HepG2 (cell line): ENCODE data around the gene PEX11A. TPM values are rescaled to one million over a fixed set of nuclear protein-coding genes. Genes with fewer than 3 reads are reported as not detected.

ENCODE experiments used
- ATAC-seq: fragments of 200-7000 bp; cut with Tn5 transposase; 3 replicates; pipeline ENCODE4 v1.9.1; 2020; ENCODE audit warnings: mild to moderate bottlenecking, moderate library complexity
- BruUV-seq: library from RNA; stranded (reverse); fragments of 400-500 nt; replicated peaks from 2 replicates; lab custom pipeline; 2021; lab: Mats Ljungman, UMichigan
- CTCF ChIA-PET: fragments of 300-600 bp; formaldehyde crosslinking; extraction: SDS; loops from one replicate; lab custom pipeline; 2021; ENCODE audit warnings: low total read pairs, inconsistent platforms, low intra/inter-chr PET ratio; lab: Yijun Ruan, JAX
- POLR2A ChIA-PET: fragments of 350-600 bp; sonication (Branson Sonifier 250); formaldehyde crosslinking; loops from one replicate; lab custom pipeline; 2020; ENCODE audit warnings: antibody characterized with exemption, inconsistent platforms; lab: Yijun Ruan, JAX
- DNase-seq: peaks from one replicate; pipeline ENCODE4 v3.0.0-alpha.2; 2015; ENCODE audit warnings: low spot score
- FAIRE-seq: peaks from 3 replicates; lab custom pipeline; 2011; peaks lifted over from hg19 to GRCh38; lab: Jason Lieb, UNC
- H2AFZ ChIP-seq: one replicate; pipeline ENCODE4 v1.6.1; 2011; ENCODE audit warnings: low read length, inconsistent platforms
- H3K27ac ChIP-seq: fragments of 300-600 bp; 3 replicates; pipeline ENCODE4 v1.8.0; 2011; ENCODE audit warnings: mixed run types, mild to moderate bottlenecking, mixed read lengths, low read length, inconsistent platforms; ENCODE audit not compliant: insufficient read depth; ENCODE audit errors: extremely low read length
- H3K27me3 ChIP-seq, 2 experiments: fragments of 200-600 bp in 1 of 2; 2 replicates in 1 of 2; 3 replicates in 1 of 2; pipeline versions ENCODE4 v1.6.0 to v1.8.0; 2011; ENCODE audit warnings: low read length in 2 of 2, mild to moderate bottlenecking in 2 of 2, moderate library complexity in 2 of 2, inconsistent platforms in 1 of 2; ENCODE audit not compliant: insufficient read depth in 2 of 2, control insufficient read depth in 1 of 2
- H3K36me3 ChIP-seq, 2 experiments: fragments of 200-600 bp in 1 of 2; replicated peaks in 1 of 2; 2 replicates in 1 of 2; 3 replicates in 1 of 2; pipeline versions ENCODE4 v1.5.1 to v1.8.0; 2011; ENCODE audit warnings: low read length in 2 of 2, inconsistent platforms in 1 of 2; ENCODE audit not compliant: insufficient read depth in 2 of 2, control insufficient read depth in 1 of 2
- H3K4me1 ChIP-seq: 2 replicates; pipeline ENCODE4 v1.5.1; 2012; ENCODE audit warnings: low read length, inconsistent platforms; ENCODE audit not compliant: insufficient read depth
- H3K4me2 ChIP-seq: 2 replicates; pipeline ENCODE4 v1.6.0; 2011; ENCODE audit warnings: low read depth, low read length, inconsistent platforms
- H3K4me3 ChIP-seq, 3 experiments: fragments of 200-600 bp in 1 of 3; sonication (generic), shearing (Covaris generic) in 1 of 3; replicated peaks in 1 of 3; 2 replicates each; pipeline ENCODE4 v1.5.1; 2011 to 2016; ENCODE audit warnings: low read length in 3 of 3, inconsistent platforms in 2 of 3, low read depth in 2 of 3, mild to moderate bottlenecking in 2 of 3, control low read depth in 1 of 3, mixed read lengths in 1 of 3; ENCODE audit not compliant: insufficient read depth in 1 of 3
- H3K79me2 ChIP-seq: one replicate; pipeline ENCODE4 v1.6.1; 2011; ENCODE audit warnings: low read length, inconsistent platforms; ENCODE audit not compliant: insufficient read depth
- H3K9ac ChIP-seq: 2 replicates; pipeline ENCODE4 v1.6.0; 2011; ENCODE audit warnings: mild to moderate bottlenecking, low read depth, low read length, inconsistent platforms; ENCODE audit not compliant: insufficient read depth
- H3K9me3 ChIP-seq: 2 replicates; pipeline ENCODE4 v1.5.1; 2012; ENCODE audit warnings: mild to moderate bottlenecking, low read length
- H4K20me1 ChIP-seq: 2 replicates; pipeline ENCODE4 v1.6.0; 2011; ENCODE audit warnings: inconsistent platforms, mild to moderate bottlenecking, low read length, moderate library complexity; ENCODE audit not compliant: insufficient read depth
- AKAP8 ChIP-seq: sonication (generic); formaldehyde crosslinking; IDR thresholded peaks from 2 replicates; pipeline ENCODE4 v1.5.1; 2020; ENCODE audit warnings: mild to moderate bottlenecking, missing genetic modification reagents
- CHD4 ChIP-seq: fragments of 200-600 bp; sonication (generic); IDR thresholded peaks from 2 replicates; pipeline ENCODE4 v1.7.0; 2017; ENCODE audit warnings: mild to moderate bottlenecking, low read length, borderline replicate concordance
- FOSL1 ChIP-seq: sonication (generic); formaldehyde crosslinking; IDR thresholded peaks from 2 replicates; pipeline ENCODE4 v1.9.0; 2021; ENCODE audit warnings: missing genetic modification reagents, borderline replicate concordance
- GABPB1 ChIP-seq: IDR thresholded peaks from 2 replicates; pipeline ENCODE4 v1.6.1; 2016; ENCODE audit warnings: mild to moderate bottlenecking, missing genetic modification reagents, moderate library complexity, missing compliant biosample characterization
- MBNL3 ChIP-seq: fragments of 250-450 bp; sonication (Bioruptor Pico); conservative IDR thresholded peaks from 2 replicates; pipeline ENCODE4 v1.8.0; 2022; ENCODE audit warnings: mild to moderate bottlenecking, inconsistent platforms
- PHF20 ChIP-seq: sonication (generic); formaldehyde crosslinking; IDR thresholded peaks from 2 replicates; pipeline ENCODE4 v1.5.0; 2020; ENCODE audit warnings: mild to moderate bottlenecking, missing genetic modification reagents
- SP4 ChIP-seq: sonication (generic); formaldehyde crosslinking; IDR thresholded peaks from 2 replicates; pipeline ENCODE4 v1.8.1; 2023; ENCODE audit warnings: mild to moderate bottlenecking, missing genetic modification reagents
- TBL1XR1 ChIP-seq: fragments of 150-350 bp; IDR thresholded peaks from 2 replicates; pipeline ENCODE4 v1.6.1; 2014; ENCODE audit warnings: borderline replicate concordance, low read length; ENCODE audit not compliant: partially characterized antibody
- TP53 ChIP-seq: sonication (generic); formaldehyde crosslinking; conservative IDR thresholded peaks from 2 replicates; pipeline ENCODE4 v1.4.0; 2020; ENCODE audit warnings: missing genetic modification reagents
- ZNF234 ChIP-seq: sonication (generic); formaldehyde crosslinking; conservative IDR thresholded peaks from 2 replicates; pipeline ENCODE4 v1.5.1; 2020; ENCODE audit warnings: mild to moderate bottlenecking, missing genetic modification reagents
- ZNF382 ChIP-seq: sonication (generic); formaldehyde crosslinking; IDR thresholded peaks from 2 replicates; pipeline ENCODE4 v1.5.0; 2020; ENCODE audit warnings: missing genetic modification reagents, mild to moderate bottlenecking, borderline replicate concordance
- ZNF550 ChIP-seq: sonication (generic); formaldehyde crosslinking; IDR thresholded peaks from 2 replicates; pipeline ENCODE4 v1.4.0; 2020; ENCODE audit warnings: mild to moderate bottlenecking, missing genetic modification reagents, borderline replicate concordance
- ZNF577 ChIP-seq: sonication (generic); formaldehyde crosslinking; IDR thresholded peaks from 2 replicates; pipeline ENCODE4 v1.4.0; 2020; ENCODE audit warnings: mild to moderate bottlenecking, low read depth, missing genetic modification reagents, borderline replicate concordance
- WGBS: methylation state at CpG from one replicate; pipeline ENCODE4 v1.1.6; 2017; ENCODE audit warnings: low lambda C conversion rate; 5-methylcytosine and 5-hydroxymethylcytosine counted together
- in situ Hi-C: cut with HindIII; loops from 2 replicates; pipeline ENCODE4 v1.10.0; 2017; ENCODE audit warnings: low pct_unique_long_range_greater_than_20kb; ENCODE audit not compliant: extremely low pct_ligation_motif_present
- intact Hi-C: fragments of 100-400 bp; cut with micrococcal nuclease; formaldehyde crosslinking; loops from one replicate; pipeline ENCODE4 v1.10.0; 2022; ENCODE audit not compliant: unreplicated experiment
- polyA plus RNA-seq, 8 experiments: library from polyadenylated mRNA; depleted of rRNA in 3 of 8; stranded (reverse) in 7 of 8; unstranded in 1 of 8; fragments of >200 nt; fragmentation: Illumina TruSeq in 4 of 8; extraction: Trizol in 4 of 8; gene quantifications; 2 replicates each; pipeline versions ENCODE4 v1.2.1 to v1.2.3, GENCODE V29; 2011 to 2016; ENCODE audit warnings: low read depth in 4 of 8, missing spikeins in 1 of 8, mixed read lengths in 1 of 8; ENCODE audit not compliant: insufficient read depth in 1 of 8
- total RNA-seq, 5 experiments: library from RNA; depleted of rRNA; stranded (reverse); fragments of >200 nt; fragmentation: Illumina TruSeq; extraction: Trizol; gene quantifications; 2 replicates each; pipeline ENCODE4 v1.2.3, GENCODE V29; 2016; ENCODE audit warnings: low read depth in 1 of 5
- TF ChIP-seq, protein P1 (sequence below): sonication (generic); formaldehyde crosslinking; IDR thresholded peaks from 2 replicates; pipeline ENCODE4 v1.8.0; 2022; ENCODE audit warnings: mild to moderate bottlenecking, missing genetic modification reagents; ENCODE audit not compliant: insufficient replicate concordance
- TF ChIP-seq, protein P2 (sequence below): sonication (generic); formaldehyde crosslinking; IDR thresholded peaks from 2 replicates; pipeline ENCODE4 v1.5.1; 2020; ENCODE audit warnings: missing genetic modification reagents, mild to moderate bottlenecking, borderline replicate concordance
- TF ChIP-seq, protein P3 (sequence below): IDR thresholded peaks from 2 replicates; pipeline ENCODE4 v1.6.1; 2012; ENCODE audit warnings: inconsistent platforms
- TF ChIP-seq, protein P4 (sequence below): sonication (generic); formaldehyde crosslinking; IDR thresholded peaks from 2 replicates; pipeline ENCODE4 v1.5.1; 2020; ENCODE audit warnings: missing genetic modification reagents, mild to moderate bottlenecking, borderline replicate concordance
- TF ChIP-seq, protein P5 (sequence below): sonication (generic); formaldehyde crosslinking; IDR thresholded peaks from 2 replicates; pipeline ENCODE4 v1.5.1; 2020; ENCODE audit warnings: missing genetic modification reagents, mild to moderate bottlenecking, borderline replicate concordance

Gene PEX11A
- total and polyA plus RNA-seq, 2 of the 13 experiments (the other 11 are each of a cell fraction or from before 2014, with no cell fraction given) = 9.9 to 15.1 TPM

DNA sequence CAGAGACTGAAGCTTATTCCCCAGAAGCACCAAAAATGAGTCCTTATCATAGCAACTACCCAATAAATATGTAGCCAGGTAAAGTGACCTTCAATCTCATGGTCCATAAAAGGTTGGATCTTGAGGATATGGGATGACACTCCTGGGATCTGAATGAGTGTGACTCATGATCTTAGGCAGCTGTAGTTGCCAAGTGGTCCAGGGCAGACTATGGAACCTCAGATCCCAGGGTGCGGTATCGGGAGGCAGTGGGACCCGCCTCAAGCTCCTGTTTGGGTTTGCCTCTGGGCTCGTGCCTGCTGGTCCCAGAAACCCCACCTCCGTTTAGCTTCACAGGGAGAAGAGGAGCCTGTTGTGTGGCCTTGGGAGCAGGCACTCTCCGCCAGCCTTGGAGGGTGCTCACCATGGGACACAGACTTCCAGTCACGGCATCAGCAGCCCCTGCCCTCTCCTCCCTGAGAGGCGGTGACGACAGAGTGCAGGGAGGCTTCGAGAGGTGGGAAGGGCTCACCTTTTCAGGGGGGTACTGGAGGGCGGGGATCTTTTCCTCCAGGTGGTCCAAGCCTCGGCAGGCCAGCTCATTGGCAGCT lies 19.5 kb downstream of the PEX11A start:
- H3K27me3 ChIP-seq = no peaks in the 10 kb centered on the region
- no peaks in the 10 kb centered on the region for H4K20me1 ChIP-seq
- peaks cover 36% of the 10 kb centered on the region for H3K4me1 ChIP-seq
- no TSS peak for BruUV-seq
- no peak overlapping the region for H2AFZ ChIP-seq
- DNase-seq (no peak), ATAC-seq (no peak), FAIRE-seq (no peak)
- H3K9me3 ChIP-seq = no peaks in the 10 kb centered on the region
- CTCF ChIA-PET = no interaction called here
- no peak for TF ChIP-seq PHF20
- no peak for TF ChIP-seq ZNF550 (CRISPR knock-in tag)
- TF ChIP-seq, protein P1, sequence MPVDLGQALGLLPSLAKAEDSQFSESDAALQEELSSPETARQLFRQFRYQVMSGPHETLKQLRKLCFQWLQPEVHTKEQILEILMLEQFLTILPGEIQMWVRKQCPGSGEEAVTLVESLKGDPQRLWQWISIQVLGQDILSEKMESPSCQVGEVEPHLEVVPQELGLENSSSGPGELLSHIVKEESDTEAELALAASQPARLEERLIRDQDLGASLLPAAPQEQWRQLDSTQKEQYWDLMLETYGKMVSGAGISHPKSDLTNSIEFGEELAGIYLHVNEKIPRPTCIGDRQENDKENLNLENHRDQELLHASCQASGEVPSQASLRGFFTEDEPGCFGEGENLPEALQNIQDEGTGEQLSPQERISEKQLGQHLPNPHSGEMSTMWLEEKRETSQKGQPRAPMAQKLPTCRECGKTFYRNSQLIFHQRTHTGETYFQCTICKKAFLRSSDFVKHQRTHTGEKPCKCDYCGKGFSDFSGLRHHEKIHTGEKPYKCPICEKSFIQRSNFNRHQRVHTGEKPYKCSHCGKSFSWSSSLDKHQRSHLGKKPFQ (CRISPR knock-in tag) = no peak
- TF ChIP-seq GABPB1 (CRISPR knock-in tag) = no peak
- no peak for TF ChIP-seq MBNL3
- no peak for TF ChIP-seq TBL1XR1
- TF ChIP-seq TP53 (CRISPR knock-in tag) = no peak
- TF ChIP-seq, protein P2, sequence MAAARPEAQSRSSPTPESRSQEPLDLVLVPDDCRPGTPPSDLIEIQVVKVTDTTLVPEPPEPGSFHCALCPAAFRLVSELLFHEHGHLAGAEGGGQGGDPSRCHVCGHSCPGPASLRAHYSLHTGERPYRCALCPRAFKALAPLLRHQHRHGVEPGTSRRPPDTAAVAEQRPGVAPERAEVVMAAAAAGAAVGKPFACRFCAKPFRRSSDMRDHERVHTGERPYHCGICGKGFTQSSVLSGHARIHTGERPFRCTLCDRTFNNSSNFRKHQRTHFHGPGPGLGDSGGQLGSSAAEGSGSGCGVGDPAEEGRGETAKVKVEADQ (CRISPR knock-in tag) = no peak
- TF ChIP-seq ZNF382 (CRISPR knock-in tag) = no peak
- TF ChIP-seq SP4 (CRISPR knock-in tag) = no peak
- TF ChIP-seq ZNF234 (CRISPR knock-in tag) = no peak
- TF ChIP-seq, protein P3, sequence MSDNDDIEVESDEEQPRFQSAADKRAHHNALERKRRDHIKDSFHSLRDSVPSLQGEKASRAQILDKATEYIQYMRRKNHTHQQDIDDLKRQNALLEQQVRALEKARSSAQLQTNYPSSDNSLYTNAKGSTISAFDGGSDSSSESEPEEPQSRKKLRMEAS = no peak
- no peak for TF ChIP-seq AKAP8
- TF ChIP-seq, protein P4, sequence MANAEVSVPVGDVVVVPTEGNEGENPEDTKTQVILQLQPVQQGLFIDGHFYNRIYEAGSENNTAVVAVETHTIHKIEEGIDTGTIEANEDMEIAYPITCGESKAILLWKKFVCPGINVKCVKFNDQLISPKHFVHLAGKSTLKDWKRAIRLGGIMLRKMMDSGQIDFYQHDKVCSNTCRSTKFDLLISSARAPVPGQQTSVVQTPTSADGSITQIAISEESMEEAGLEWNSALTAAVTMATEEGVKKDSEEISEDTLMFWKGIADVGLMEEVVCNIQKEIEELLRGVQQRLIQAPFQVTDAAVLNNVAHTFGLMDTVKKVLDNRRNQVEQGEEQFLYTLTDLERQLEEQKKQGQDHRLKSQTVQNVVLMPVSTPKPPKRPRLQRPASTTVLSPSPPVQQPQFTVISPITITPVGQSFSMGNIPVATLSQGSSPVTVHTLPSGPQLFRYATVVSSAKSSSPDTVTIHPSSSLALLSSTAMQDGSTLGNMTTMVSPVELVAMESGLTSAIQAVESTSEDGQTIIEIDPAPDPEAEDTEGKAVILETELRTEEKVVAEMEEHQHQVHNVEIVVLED (CRISPR knock-in tag) = no peak
- no peak for TF ChIP-seq FOSL1 (CRISPR knock-in tag)
- TF ChIP-seq ZNF577 = no peak
- TF ChIP-seq, protein P5, sequence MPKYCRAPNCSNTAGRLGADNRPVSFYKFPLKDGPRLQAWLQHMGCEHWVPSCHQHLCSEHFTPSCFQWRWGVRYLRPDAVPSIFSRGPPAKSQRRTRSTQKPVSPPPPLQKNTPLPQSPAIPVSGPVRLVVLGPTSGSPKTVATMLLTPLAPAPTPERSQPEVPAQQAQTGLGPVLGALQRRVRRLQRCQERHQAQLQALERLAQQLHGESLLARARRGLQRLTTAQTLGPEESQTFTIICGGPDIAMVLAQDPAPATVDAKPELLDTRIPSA = no peak
- no peak for TF ChIP-seq CHD4
- no peak overlapping the region for H3K9ac ChIP-seq
- no peak overlapping the region for H3K4me3 ChIP-seq
- H3K27ac ChIP-seq = no peak overlapping the region
- in situ Hi-C loops = no loop called here
- no peaks in the 10 kb centered on the region for H3K79me2 ChIP-seq
- POLR2A ChIA-PET = no interaction called here
- WGBS = 93% methylated on average over 5 of the region's 12 CpGs
- intact Hi-C loops = loop anchor here (10.0 kb wide), 1 partner anchor 176 kb away; the partner anchor contains the start of gene RHCG
- no peaks in the 10 kb centered on the region for H3K36me3 ChIP-seq
- no peak overlapping the region for H3K4me2 ChIP-seq
